WTC11 (cell line): ENCODE results near the gene PC. TPM values are rescaled to one million over a fixed set of nuclear protein-coding genes. Genes with fewer than 3 reads are reported as not detected.

ENCODE experiments used
- ATAC-seq: fragments of 200-7000 bp; cut with Tn5 transposase; 2 replicates; pipeline ENCODE4 v1.10.0; 2021; ENCODE audit warnings: mild to moderate bottlenecking, moderate library complexity
- CTCF ChIA-PET: fragments of 300-600 bp; sonication (Branson Sonifier 250); formaldehyde crosslinking; loops from one replicate; lab custom pipeline; 2021; ENCODE audit warnings: antibody characterized with exemption; lab: Charles Lee
- POLR2A ChIA-PET: fragments of 350-600 bp; sonication (Branson Sonifier 250); formaldehyde crosslinking; loops from one replicate; lab custom pipeline; 2021; ENCODE audit warnings: antibody characterized with exemption; lab: Charles Lee
- DNase-seq: peaks from one replicate; pipeline ENCODE4 v3.0.0; 2021; ENCODE audit warnings: low spot score
- H3K27ac Mint-ChIP-seq: 2 replicates; pipeline ENCODE4 v1.8.0; 2021; ENCODE audit warnings: mixed read lengths
- H3K27me3 Mint-ChIP-seq: 2 replicates; pipeline ENCODE4 v1.8.0; 2021; ENCODE audit warnings: low read depth, mild to moderate bottlenecking, moderate library complexity, mixed read lengths
- H3K36me3 Mint-ChIP-seq: 2 replicates; pipeline ENCODE4 v1.8.0; 2021; ENCODE audit warnings: mixed read lengths
- H3K4me1 Mint-ChIP-seq: 2 replicates; pipeline ENCODE4 v1.8.0; 2022; ENCODE audit warnings: mixed read lengths
- H3K4me3 Mint-ChIP-seq: 2 replicates; pipeline ENCODE4 v1.8.0; 2021; ENCODE audit warnings: mild to moderate bottlenecking, moderate library complexity, mixed read lengths
- H3K9me3 Mint-ChIP-seq: 2 replicates; pipeline ENCODE4 v1.8.0; 2021; ENCODE audit warnings: mixed read lengths
- NFATC4 ChIP-seq: fragments of 250-450 bp; sonication (Bioruptor Pico); IDR thresholded peaks from 2 replicates; pipeline ENCODE4 v1.9.0; 2021; ENCODE audit warnings: mild to moderate bottlenecking
- NR1H2 ChIP-seq: sonication (generic); formaldehyde crosslinking; IDR thresholded peaks from 2 replicates; pipeline ENCODE4 v1.9.0; 2021; ENCODE audit warnings: mild to moderate bottlenecking, moderate library complexity, missing genetic modification reagents
- RELA ChIP-seq: sonication (generic); formaldehyde crosslinking; IDR thresholded peaks from 2 replicates; pipeline ENCODE4 v1.8.1; 2022; ENCODE audit warnings: missing genetic modification reagents, mild to moderate bottlenecking, borderline replicate concordance
- RORB ChIP-seq: fragments of 250-450 bp; sonication (Bioruptor Pico); IDR thresholded peaks from 2 replicates; pipeline ENCODE4 v1.9.0; 2021; ENCODE audit warnings: mild to moderate bottlenecking
- TEAD4 ChIP-seq: sonication (generic); formaldehyde crosslinking; IDR thresholded peaks from 2 replicates; pipeline ENCODE4 v1.8.0; 2022; ENCODE audit warnings: mild to moderate bottlenecking, missing genetic modification reagents
- ZNF138 ChIP-seq: sonication (generic); formaldehyde crosslinking; conservative IDR thresholded peaks from 2 replicates; pipeline ENCODE4 v1.8.1; 2022; ENCODE audit warnings: mild to moderate bottlenecking, moderate library complexity, missing genetic modification reagents
- ZNF396 ChIP-seq: fragments of 250-450 bp; sonication (Bioruptor Pico); IDR thresholded peaks from 2 replicates; pipeline ENCODE4 v1.8.0; 2021; ENCODE audit warnings: mild to moderate bottlenecking, moderate library complexity, borderline replicate concordance
- ZNF423 ChIP-seq: fragments of 250-450 bp; sonication (Bioruptor Pico); IDR thresholded peaks from 2 replicates; pipeline ENCODE4 v2.1.2; 2022; ENCODE audit warnings: mild to moderate bottlenecking, moderate library complexity
- total RNA-seq: library from RNA; stranded (reverse); gene quantifications from 3 replicates; pipeline ENCODE4 v1.2.3, GENCODE V29; 2021
- TF ChIP-seq, protein P1 (sequence below): fragments of 250-450 bp; sonication (Bioruptor Pico); IDR thresholded peaks from 2 replicates; pipeline ENCODE4 v1.9.0; 2021; ENCODE audit warnings: mild to moderate bottlenecking, borderline replicate concordance
- TF ChIP-seq, protein P2 (sequence below): sonication (generic); formaldehyde crosslinking; IDR thresholded peaks from 2 replicates; pipeline ENCODE4 v1.8.1; 2022; ENCODE audit warnings: low read depth, mild to moderate bottlenecking, moderate library complexity, missing genetic modification reagents, borderline replicate concordance
- TF ChIP-seq, protein P3 (sequence below): sonication (generic); formaldehyde crosslinking; IDR thresholded peaks from 2 replicates; pipeline ENCODE4 v1.8.1; 2023; ENCODE audit warnings: mild to moderate bottlenecking, missing genetic modification reagents, moderate library complexity
- TF ChIP-seq, protein P4 (sequence below): fragments of 200-600 bp; IDR thresholded peaks from 2 replicates; pipeline ENCODE4 v1.8.0; 2022; ENCODE audit warnings: antibody characterized with exemption
- TF ChIP-seq, protein P5 (sequence below): sonication (generic); formaldehyde crosslinking; IDR thresholded peaks from 2 replicates; pipeline ENCODE4 v1.8.0; 2023; ENCODE audit warnings: missing genetic modification reagents
- TF ChIP-seq, protein P6 (sequence below): sonication (generic); formaldehyde crosslinking; IDR thresholded peaks from 2 replicates; pipeline ENCODE4 v1.8.1; 2023; ENCODE audit warnings: mild to moderate bottlenecking, missing genetic modification reagents, borderline replicate concordance
- TF ChIP-seq, protein P7 (sequence below): fragments of 250-450 bp; sonication (Bioruptor Pico); IDR thresholded peaks from 2 replicates; pipeline ENCODE4 v1.9.0; 2021; ENCODE audit warnings: mild to moderate bottlenecking

The PC gene
- total RNA-seq, 1 experiment from 2014 or later = 27.2 TPM

DNA sequence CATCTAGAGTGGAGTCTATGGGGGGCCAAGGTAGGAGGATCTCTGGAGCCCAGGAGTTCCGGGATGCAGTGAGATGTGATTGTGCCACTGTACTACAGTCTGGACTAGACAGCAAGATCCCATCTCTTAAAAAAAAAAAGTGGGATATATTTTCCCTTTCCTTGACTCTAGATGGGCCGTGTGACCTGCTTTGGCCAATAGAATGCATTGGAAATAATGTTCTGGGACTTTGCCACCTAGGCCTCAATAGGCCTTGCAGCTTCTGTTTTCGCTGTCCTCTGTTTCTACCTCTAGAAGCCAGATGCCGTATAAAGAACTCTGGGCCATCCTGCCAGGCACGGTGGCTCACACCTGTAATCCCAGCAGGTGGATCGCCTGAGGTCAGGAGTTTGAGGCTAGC is 20.5 kb upstream of the PC start:
- CTCF ChIA-PET = no interaction called here

DNA sequence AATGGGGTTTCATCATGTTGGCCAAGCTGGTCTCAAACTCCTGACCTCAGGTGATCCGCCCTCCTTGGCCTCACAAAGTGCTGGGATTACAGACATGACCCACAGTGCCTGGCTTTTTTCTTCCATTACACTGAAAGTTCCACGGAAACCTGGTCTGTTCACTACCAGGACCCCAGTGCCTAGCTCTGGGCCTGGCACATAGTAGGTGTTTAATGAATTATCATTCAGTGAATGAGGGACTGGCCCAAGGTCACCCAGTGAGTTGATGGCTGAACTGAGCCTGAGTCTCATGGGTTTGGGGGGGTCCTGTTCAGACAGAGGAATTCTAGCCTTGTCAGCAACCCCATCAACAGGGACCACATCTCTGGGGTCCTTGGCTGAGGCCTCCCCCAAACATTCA is 20.0 kb upstream of the PC start:
- no peaks in the 10 kb centered on the region for H3K27me3 Mint-ChIP-seq
- H3K9me3 Mint-ChIP-seq = peaks cover 8% of the 10 kb centered on the region
- no peak for ATAC-seq
- no peak overlapping the region for H3K27ac Mint-ChIP-seq
- H3K4me1 Mint-ChIP-seq = peaks cover 11% of the 10 kb centered on the region
- no peak for DNase-seq
- ChIA-PET POLR2A (no interaction called here), CTCF (no interaction called here)
- H3K36me3 Mint-ChIP-seq = no peaks in the 10 kb centered on the region
- H3K4me3 Mint-ChIP-seq = no peak overlapping the region
- TF ChIP-seq, protein P1, sequence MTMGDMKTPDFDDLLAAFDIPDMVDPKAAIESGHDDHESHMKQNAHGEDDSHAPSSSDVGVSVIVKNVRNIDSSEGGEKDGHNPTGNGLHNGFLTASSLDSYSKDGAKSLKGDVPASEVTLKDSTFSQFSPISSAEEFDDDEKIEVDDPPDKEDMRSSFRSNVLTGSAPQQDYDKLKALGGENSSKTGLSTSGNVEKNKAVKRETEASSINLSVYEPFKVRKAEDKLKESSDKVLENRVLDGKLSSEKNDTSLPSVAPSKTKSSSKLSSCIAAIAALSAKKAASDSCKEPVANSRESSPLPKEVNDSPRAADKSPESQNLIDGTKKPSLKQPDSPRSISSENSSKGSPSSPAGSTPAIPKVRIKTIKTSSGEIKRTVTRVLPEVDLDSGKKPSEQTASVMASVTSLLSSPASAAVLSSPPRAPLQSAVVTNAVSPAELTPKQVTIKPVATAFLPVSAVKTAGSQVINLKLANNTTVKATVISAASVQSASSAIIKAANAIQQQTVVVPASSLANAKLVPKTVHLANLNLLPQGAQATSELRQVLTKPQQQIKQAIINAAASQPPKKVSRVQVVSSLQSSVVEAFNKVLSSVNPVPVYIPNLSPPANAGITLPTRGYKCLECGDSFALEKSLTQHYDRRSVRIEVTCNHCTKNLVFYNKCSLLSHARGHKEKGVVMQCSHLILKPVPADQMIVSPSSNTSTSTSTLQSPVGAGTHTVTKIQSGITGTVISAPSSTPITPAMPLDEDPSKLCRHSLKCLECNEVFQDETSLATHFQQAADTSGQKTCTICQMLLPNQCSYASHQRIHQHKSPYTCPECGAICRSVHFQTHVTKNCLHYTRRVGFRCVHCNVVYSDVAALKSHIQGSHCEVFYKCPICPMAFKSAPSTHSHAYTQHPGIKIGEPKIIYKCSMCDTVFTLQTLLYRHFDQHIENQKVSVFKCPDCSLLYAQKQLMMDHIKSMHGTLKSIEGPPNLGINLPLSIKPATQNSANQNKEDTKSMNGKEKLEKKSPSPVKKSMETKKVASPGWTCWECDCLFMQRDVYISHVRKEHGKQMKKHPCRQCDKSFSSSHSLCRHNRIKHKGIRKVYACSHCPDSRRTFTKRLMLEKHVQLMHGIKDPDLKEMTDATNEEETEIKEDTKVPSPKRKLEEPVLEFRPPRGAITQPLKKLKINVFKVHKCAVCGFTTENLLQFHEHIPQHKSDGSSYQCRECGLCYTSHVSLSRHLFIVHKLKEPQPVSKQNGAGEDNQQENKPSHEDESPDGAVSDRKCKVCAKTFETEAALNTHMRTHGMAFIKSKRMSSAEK (CRISPR knock-in tag) = no peak
- no peak for TF ChIP-seq NFATC4 (CRISPR knock-in tag)
- TF ChIP-seq RELA = no peak
- TF ChIP-seq, protein P2, sequence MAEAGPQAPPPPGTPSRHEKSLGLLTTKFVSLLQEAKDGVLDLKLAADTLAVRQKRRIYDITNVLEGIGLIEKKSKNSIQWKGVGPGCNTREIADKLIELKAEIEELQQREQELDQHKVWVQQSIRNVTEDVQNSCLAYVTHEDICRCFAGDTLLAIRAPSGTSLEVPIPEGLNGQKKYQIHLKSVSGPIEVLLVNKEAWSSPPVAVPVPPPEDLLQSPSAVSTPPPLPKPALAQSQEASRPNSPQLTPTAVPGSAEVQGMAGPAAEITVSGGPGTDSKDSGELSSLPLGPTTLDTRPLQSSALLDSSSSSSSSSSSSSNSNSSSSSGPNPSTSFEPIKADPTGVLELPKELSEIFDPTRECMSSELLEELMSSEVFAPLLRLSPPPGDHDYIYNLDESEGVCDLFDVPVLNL (CRISPR knock-in tag) = no peak
- TF ChIP-seq, protein P3, sequence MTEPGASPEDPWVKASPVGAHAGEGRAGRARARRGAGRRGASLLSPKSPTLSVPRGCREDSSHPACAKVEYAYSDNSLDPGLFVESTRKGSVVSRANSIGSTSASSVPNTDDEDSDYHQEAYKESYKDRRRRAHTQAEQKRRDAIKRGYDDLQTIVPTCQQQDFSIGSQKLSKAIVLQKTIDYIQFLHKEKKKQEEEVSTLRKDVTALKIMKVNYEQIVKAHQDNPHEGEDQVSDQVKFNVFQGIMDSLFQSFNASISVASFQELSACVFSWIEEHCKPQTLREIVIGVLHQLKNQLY (CRISPR knock-in tag) = no peak
- no peak for TF ChIP-seq ZNF423 (CRISPR knock-in tag)
- no peak for TF ChIP-seq NR1H2 (CRISPR knock-in tag)
- TF ChIP-seq, protein P4, sequence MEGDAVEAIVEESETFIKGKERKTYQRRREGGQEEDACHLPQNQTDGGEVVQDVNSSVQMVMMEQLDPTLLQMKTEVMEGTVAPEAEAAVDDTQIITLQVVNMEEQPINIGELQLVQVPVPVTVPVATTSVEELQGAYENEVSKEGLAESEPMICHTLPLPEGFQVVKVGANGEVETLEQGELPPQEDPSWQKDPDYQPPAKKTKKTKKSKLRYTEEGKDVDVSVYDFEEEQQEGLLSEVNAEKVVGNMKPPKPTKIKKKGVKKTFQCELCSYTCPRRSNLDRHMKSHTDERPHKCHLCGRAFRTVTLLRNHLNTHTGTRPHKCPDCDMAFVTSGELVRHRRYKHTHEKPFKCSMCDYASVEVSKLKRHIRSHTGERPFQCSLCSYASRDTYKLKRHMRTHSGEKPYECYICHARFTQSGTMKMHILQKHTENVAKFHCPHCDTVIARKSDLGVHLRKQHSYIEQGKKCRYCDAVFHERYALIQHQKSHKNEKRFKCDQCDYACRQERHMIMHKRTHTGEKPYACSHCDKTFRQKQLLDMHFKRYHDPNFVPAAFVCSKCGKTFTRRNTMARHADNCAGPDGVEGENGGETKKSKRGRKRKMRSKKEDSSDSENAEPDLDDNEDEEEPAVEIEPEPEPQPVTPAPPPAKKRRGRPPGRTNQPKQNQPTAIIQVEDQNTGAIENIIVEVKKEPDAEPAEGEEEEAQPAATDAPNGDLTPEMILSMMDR = no peak

More for the DNA sequence above, 20.5 kb upstream of the PC start:
- TF ChIP-seq RORB (CRISPR knock-in tag) (no peak), TEAD4 (no peak), ZNF396 (CRISPR knock-in tag) (no peak), ZNF138 (no peak)
- TF ChIP-seq, protein P5, sequence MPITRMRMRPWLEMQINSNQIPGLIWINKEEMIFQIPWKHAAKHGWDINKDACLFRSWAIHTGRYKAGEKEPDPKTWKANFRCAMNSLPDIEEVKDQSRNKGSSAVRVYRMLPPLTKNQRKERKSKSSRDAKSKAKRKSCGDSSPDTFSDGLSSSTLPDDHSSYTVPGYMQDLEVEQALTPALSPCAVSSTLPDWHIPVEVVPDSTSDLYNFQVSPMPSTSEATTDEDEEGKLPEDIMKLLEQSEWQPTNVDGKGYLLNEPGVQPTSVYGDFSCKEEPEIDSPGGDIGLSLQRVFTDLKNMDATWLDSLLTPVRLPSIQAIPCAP (CRISPR knock-in tag) = no peak
- TF ChIP-seq, protein P6, sequence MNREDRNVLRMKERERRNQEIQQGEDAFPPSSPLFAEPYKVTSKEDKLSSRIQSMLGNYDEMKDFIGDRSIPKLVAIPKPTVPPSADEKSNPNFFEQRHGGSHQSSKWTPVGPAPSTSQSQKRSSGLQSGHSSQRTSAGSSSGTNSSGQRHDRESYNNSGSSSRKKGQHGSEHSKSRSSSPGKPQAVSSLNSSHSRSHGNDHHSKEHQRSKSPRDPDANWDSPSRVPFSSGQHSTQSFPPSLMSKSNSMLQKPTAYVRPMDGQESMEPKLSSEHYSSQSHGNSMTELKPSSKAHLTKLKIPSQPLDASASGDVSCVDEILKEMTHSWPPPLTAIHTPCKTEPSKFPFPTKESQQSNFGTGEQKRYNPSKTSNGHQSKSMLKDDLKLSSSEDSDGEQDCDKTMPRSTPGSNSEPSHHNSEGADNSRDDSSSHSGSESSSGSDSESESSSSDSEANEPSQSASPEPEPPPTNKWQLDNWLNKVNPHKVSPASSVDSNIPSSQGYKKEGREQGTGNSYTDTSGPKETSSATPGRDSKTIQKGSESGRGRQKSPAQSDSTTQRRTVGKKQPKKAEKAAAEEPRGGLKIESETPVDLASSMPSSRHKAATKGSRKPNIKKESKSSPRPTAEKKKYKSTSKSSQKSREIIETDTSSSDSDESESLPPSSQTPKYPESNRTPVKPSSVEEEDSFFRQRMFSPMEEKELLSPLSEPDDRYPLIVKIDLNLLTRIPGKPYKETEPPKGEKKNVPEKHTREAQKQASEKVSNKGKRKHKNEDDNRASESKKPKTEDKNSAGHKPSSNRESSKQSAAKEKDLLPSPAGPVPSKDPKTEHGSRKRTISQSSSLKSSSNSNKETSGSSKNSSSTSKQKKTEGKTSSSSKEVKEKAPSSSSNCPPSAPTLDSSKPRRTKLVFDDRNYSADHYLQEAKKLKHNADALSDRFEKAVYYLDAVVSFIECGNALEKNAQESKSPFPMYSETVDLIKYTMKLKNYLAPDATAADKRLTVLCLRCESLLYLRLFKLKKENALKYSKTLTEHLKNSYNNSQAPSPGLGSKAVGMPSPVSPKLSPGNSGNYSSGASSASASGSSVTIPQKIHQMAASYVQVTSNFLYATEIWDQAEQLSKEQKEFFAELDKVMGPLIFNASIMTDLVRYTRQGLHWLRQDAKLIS (CRISPR knock-in tag) = no peak
- TF ChIP-seq, protein P7, sequence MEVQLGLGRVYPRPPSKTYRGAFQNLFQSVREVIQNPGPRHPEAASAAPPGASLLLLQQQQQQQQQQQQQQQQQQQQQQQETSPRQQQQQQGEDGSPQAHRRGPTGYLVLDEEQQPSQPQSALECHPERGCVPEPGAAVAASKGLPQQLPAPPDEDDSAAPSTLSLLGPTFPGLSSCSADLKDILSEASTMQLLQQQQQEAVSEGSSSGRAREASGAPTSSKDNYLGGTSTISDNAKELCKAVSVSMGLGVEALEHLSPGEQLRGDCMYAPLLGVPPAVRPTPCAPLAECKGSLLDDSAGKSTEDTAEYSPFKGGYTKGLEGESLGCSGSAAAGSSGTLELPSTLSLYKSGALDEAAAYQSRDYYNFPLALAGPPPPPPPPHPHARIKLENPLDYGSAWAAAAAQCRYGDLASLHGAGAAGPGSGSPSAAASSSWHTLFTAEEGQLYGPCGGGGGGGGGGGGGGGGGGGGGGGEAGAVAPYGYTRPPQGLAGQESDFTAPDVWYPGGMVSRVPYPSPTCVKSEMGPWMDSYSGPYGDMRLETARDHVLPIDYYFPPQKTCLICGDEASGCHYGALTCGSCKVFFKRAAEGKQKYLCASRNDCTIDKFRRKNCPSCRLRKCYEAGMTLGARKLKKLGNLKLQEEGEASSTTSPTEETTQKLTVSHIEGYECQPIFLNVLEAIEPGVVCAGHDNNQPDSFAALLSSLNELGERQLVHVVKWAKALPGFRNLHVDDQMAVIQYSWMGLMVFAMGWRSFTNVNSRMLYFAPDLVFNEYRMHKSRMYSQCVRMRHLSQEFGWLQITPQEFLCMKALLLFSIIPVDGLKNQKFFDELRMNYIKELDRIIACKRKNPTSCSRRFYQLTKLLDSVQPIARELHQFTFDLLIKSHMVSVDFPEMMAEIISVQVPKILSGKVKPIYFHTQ = no peak
- H3K4me3 Mint-ChIP-seq = no peak overlapping the region
- no peaks in the 10 kb centered on the region for H3K36me3 Mint-ChIP-seq
- DNase-seq (no peak), ATAC-seq (no peak)
- POLR2A ChIA-PET = no interaction called here
- H3K4me1 Mint-ChIP-seq = peaks cover 11% of the 10 kb centered on the region
- peaks cover 8% of the 10 kb centered on the region for H3K9me3 Mint-ChIP-seq
- no peak overlapping the region for H3K27ac Mint-ChIP-seq
- H3K27me3 Mint-ChIP-seq = no peaks in the 10 kb centered on the region
